ENCODE measurements around the gene CEBPG.

Gene CEBPG

DNA sequence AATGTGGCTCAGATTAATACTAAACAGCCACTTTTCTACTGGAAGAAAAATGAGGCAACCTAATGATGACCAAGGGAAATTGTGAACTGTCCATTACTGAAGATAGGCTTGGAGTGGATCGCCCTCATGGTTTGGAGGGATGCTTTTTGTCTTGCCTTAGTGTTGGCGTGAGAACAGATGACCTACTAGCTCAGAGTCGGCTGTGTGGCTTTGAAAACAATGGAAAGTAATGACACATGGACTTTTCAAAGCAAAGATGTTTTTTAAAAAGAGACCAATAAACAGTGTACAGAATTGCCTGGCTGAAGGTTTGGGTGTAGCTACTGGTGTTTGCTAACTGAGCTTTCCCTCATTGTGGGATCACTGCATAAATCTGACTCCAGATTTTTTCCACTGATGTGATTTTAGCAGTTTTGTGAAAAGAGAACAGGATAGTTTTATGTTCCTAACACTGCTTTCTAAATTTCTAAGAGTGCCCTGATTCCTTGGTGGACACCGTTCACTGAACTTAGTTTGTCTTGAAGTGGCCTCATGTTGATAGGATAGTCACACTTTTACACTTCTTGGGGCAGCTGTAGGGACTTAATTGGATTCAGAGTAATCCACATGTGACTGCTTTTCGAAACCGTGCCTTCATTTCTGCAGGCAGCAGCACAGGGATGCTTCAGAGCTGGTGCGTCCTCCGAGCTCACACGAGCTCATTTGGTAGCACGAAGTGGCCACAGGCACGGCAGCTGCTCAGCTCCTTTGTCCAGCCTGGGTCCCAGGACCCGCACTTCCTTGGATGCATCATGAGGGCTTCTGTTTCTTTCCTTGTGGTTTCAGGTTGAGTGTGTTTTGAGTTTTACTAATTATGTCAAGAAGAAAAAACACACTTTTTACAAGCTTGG lies 4.3 kb downstream of the CEBPG start:
- Histone ChIP-seq H3K9ac (ENCODE audit: low read length in 5 of 5) (no peak overlapping the region), H3K36me3 (ENCODE audit: control insufficient read depth in 5 of 5, insufficient read depth in 5 of 5, low read length in 5 of 5) (peaks cover 0 to 16% (median 12%) of the 10 kb centered on the region in 5 donors), H3K4me1 (ENCODE audit: control insufficient read depth in 5 of 5, insufficient read depth in 5 of 5, low read length in 5 of 5) (peaks cover 3 to 70% (median 58%) of the 10 kb centered on the region in 5 donors), H3K27ac (ENCODE audit: low read depth, low read length) (peak overlapping the region; percentile 83), H3K4me3 (ENCODE audit: low read depth in 1 of 5, low read length in 5 of 5) (no peak overlapping the region), H3K9me3 (ENCODE audit: control insufficient read depth in 5 of 5, low read length in 5 of 5) (no peaks in the 10 kb centered on the region), H3K27me3 (ENCODE audit: control insufficient read depth in 5 of 5, insufficient read depth in 4 of 5, low read length in 5 of 5) (no peaks in the 10 kb centered on the region)

DNA sequence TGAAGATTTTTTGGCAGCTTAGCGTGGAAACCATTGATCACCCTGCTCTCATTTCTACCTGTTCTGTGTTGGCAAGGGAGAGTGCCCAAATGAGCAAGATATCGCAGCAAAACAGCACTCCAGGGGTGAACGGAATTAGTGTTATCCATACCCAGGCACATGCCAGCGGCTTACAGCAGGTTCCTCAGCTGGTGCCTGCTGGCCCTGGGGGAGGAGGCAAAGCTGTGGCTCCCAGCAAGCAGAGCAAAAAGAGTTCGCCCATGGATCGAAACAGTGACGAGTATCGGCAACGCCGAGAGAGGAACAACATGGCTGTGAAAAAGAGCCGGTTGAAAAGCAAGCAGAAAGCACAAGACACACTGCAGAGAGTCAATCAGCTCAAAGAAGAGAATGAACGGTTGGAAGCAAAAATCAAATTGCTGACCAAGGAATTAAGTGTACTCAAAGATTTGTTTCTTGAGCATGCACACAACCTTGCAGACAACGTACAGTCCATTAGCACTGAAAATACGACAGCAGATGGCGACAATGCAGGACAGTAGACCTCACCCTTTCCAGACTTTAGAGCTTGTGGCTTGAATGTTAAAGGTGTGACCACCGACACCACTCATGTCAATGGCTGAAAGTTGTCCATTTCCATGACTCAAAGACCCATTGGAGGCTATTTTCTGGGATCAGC lies 5.8 kb downstream of the CEBPG start:
- Histone ChIP-seq H3K9ac (ENCODE audit: low read length in 5 of 5) (no peak overlapping the region), H3K36me3 (ENCODE audit: control insufficient read depth in 5 of 5, insufficient read depth in 5 of 5, low read length in 5 of 5) (peaks cover 0 to 22% (median 19%) of the 10 kb centered on the region in 5 donors), H3K4me1 (ENCODE audit: control insufficient read depth in 5 of 5, insufficient read depth in 5 of 5, low read length in 5 of 5) (peaks cover 3 to 70% (median 53%) of the 10 kb centered on the region in 5 donors), H3K9me3 (ENCODE audit: control insufficient read depth in 5 of 5, low read length in 5 of 5) (no peaks in the 10 kb centered on the region), H3K27ac (ENCODE audit: low read depth, low read length) (no peak overlapping the region), H3K4me3 (ENCODE audit: low read depth in 1 of 5, low read length in 5 of 5) (no peak overlapping the region), H3K27me3 (ENCODE audit: control insufficient read depth in 5 of 5, insufficient read depth in 4 of 5, low read length in 5 of 5) (no peaks in the 10 kb centered on the region)

DNA sequence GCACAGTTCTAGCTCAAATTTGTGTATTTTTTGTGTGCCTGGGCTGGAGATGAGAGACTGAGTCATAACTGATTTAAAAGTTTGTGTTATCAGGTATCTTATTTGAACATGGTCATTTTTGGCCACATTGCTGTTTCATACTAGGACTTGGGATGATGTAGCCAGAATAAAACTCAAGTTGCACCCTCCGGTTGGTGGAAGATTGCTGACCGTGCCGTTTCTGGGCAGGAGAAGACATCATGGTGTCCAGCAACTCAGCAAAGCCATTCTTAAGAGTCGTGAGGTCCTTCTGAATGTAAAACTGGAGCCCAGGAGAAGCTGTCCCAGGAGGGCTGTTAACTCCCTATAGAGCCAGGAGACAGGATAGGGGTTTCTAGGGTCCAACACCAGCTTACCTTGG lies 7.6 kb downstream of the CEBPG start:
- H3K4me1 ChIP-seq (ENCODE audit: control insufficient read depth in 5 of 5, insufficient read depth in 5 of 5, low read length in 5 of 5), result peaks cover 3 to 58% (median 35%) of the 10 kb centered on the region in 5 donors
- no peak overlapping the region for H3K4me3 ChIP-seq (ENCODE audit: low read depth in 1 of 5, low read length in 5 of 5)
- no peak overlapping the region for H3K9ac ChIP-seq (ENCODE audit: low read length in 5 of 5)
- H3K27ac ChIP-seq (ENCODE audit: low read depth, low read length), result peak overlapping the region; percentile 1
- peaks cover 0 to 25% (median 20%) of the 10 kb centered on the region in 5 donors for H3K36me3 ChIP-seq (ENCODE audit: control insufficient read depth in 5 of 5, insufficient read depth in 5 of 5, low read length in 5 of 5)
- H3K9me3 ChIP-seq (ENCODE audit: control insufficient read depth in 5 of 5, low read length in 5 of 5), result no peaks in the 10 kb centered on the region
- no peaks in the 10 kb centered on the region for H3K27me3 ChIP-seq (ENCODE audit: control insufficient read depth in 5 of 5, insufficient read depth in 4 of 5, low read length in 5 of 5)

DNA sequence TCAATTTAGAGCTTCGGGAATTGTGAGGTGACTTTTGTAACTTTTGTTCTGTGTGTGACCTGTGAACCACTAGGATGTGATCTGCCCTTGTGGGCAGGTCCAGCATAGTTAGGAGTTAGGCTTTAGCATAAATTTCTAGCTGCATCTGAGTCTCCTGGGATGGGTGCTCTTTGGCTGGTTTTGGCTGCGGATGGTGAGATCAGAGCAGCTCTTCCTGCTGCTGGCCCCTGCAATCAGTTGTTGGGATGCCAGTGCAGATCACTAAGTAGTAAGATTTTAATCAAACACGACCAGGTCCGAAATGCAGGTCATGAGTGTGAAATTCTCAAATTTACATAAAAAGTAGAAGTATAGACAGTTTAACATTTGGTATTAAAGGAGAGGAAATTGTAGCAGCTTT lies 8.5 kb downstream of the CEBPG start:
- Histone ChIP-seq H3K4me1 (ENCODE audit: control insufficient read depth in 5 of 5, insufficient read depth in 5 of 5, low read length in 5 of 5) (peaks cover 1 to 54% (median 35%) of the 10 kb centered on the region in 5 donors), H3K27me3 (ENCODE audit: control insufficient read depth in 5 of 5, insufficient read depth in 4 of 5, low read length in 5 of 5) (no peaks in the 10 kb centered on the region), H3K4me3 (ENCODE audit: low read depth in 1 of 5, low read length in 5 of 5) (no peak overlapping the region), H3K9me3 (ENCODE audit: control insufficient read depth in 5 of 5, low read length in 5 of 5) (no peaks in the 10 kb centered on the region), H3K27ac (ENCODE audit: low read depth, low read length) (no peak overlapping the region), H3K36me3 (ENCODE audit: control insufficient read depth in 5 of 5, insufficient read depth in 5 of 5, low read length in 5 of 5) (peaks cover 0 to 34% (median 29%) of the 10 kb centered on the region in 5 donors), H3K9ac (ENCODE audit: low read length in 5 of 5) (no peak overlapping the region)

DNA sequence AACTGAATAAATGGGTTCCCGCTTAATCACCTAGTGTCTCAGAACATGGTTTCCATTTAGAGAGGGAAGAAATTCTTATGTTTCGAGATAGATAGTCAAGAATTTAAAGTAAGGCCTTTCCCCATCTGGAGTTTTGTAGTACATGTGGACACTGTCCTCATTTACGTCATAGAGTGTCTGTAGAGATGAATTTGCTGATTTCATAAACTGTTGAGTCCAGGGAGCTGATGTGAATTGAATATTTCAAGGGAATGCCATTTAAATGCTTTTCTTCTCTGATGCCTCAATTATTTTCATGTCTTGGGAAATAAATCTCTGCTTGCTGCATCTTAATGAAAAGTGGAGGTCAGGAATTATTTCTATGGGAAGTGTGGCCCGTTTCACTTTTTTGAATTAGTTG lies 9.5 kb downstream of the CEBPG start:
- Histone ChIP-seq H3K27ac (ENCODE audit: low read depth, low read length) (no peak overlapping the region), H3K36me3 (ENCODE audit: control insufficient read depth in 5 of 5, insufficient read depth in 5 of 5, low read length in 5 of 5) (peaks cover 0 to 44% (median 35%) of the 10 kb centered on the region in 5 donors), H3K9ac (ENCODE audit: low read length in 5 of 5) (peak overlapping the region in 1 of 5 donors; percentile 38), H3K4me3 (ENCODE audit: low read depth in 1 of 5, low read length in 5 of 5) (no peak overlapping the region), H3K4me1 (ENCODE audit: control insufficient read depth in 5 of 5, insufficient read depth in 5 of 5, low read length in 5 of 5) (peaks cover 2 to 52% (median 35%) of the 10 kb centered on the region in 5 donors), H3K9me3 (ENCODE audit: control insufficient read depth in 5 of 5, low read length in 5 of 5) (no peaks in the 10 kb centered on the region), H3K27me3 (ENCODE audit: control insufficient read depth in 5 of 5, insufficient read depth in 4 of 5, low read length in 5 of 5) (no peaks in the 10 kb centered on the region)

DNA sequence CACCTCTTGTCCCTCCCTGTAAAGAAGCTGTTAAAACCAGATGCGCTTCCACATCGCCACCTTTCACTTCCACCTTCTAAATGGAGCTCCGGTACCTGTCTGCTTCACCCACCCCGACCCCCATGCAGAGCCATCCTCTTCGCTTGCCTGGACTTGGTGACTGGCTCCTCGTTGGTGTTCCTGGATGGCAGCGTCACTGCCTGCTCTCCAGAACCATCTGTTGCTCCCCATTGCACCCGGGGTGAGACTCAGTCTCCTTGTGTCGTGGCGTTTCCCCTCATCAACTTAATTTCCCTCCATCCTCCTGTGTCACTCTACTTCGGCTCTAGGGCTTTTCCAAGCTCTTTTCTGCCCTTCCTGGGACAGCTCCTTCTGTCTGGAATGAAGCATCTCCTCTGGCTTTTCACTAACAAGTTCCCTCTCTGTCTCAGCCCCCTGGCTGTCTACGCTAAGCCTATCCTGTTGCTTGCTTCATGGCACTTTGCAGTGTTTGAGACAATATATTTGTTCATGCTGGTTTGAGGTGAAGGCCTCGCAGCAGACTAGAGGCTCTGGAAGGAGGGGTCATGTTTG lies 10.3 kb downstream of the CEBPG start:
- Histone ChIP-seq H3K36me3 (ENCODE audit: control insufficient read depth in 5 of 5, insufficient read depth in 5 of 5, low read length in 5 of 5) (peaks cover 0 to 48% (median 35%) of the 10 kb centered on the region in 5 donors), H3K4me3 (ENCODE audit: low read depth in 1 of 5, low read length in 5 of 5) (no peak overlapping the region), H3K4me1 (ENCODE audit: control insufficient read depth in 5 of 5, insufficient read depth in 5 of 5, low read length in 5 of 5) (peaks cover 8 to 52% (median 35%) of the 10 kb centered on the region in 5 donors)

DNA sequence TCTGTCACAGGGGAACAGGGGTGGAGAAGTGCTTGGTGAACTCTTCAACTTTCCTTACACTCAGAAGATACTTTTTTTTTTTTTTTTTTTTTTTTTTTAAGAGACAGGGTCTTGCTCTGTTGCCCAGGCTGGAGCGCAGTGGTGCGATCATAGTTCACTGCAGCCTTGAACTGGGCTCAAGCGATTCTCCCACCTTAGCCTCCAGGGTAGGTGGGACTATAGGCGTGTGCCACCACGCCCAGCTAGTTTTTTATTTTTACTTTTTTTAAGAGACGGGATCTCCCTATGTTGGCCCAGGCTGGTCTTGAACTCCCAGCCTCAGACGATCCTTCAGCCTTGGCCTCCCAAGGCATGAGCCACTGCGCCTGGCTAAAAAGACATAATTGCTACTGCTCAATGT lies 11.5 kb downstream of the CEBPG start:
- no peak overlapping the region for H3K9ac ChIP-seq (ENCODE audit: low read length in 5 of 5)
- H3K27me3 ChIP-seq (ENCODE audit: control insufficient read depth in 5 of 5, insufficient read depth in 4 of 5, low read length in 5 of 5), result no peaks in the 10 kb centered on the region
- peaks cover 0 to 39% (median 24%) of the 10 kb centered on the region in 5 donors for H3K36me3 ChIP-seq (ENCODE audit: control insufficient read depth in 5 of 5, insufficient read depth in 5 of 5, low read length in 5 of 5)
- no peak overlapping the region for H3K4me3 ChIP-seq (ENCODE audit: low read depth in 1 of 5, low read length in 5 of 5)
- H3K4me1 ChIP-seq (ENCODE audit: control insufficient read depth in 5 of 5, insufficient read depth in 5 of 5, low read length in 5 of 5), result peaks cover 8 to 59% (median 46%) of the 10 kb centered on the region in 5 donors
- no peaks in the 10 kb centered on the region for H3K9me3 ChIP-seq (ENCODE audit: control insufficient read depth in 5 of 5, low read length in 5 of 5)
- no peak overlapping the region for H3K27ac ChIP-seq (ENCODE audit: low read depth, low read length)

More for the DNA sequence above, 10.3 kb downstream of the CEBPG start:
- H3K9me3 ChIP-seq (ENCODE audit: control insufficient read depth in 5 of 5, low read length in 5 of 5), result no peaks in the 10 kb centered on the region
- no peak overlapping the region for H3K27ac ChIP-seq (ENCODE audit: low read depth, low read length)
- H3K27me3 ChIP-seq (ENCODE audit: control insufficient read depth in 5 of 5, insufficient read depth in 4 of 5, low read length in 5 of 5), result no peaks in the 10 kb centered on the region
- no peak overlapping the region for H3K9ac ChIP-seq (ENCODE audit: low read length in 5 of 5)

DNA sequence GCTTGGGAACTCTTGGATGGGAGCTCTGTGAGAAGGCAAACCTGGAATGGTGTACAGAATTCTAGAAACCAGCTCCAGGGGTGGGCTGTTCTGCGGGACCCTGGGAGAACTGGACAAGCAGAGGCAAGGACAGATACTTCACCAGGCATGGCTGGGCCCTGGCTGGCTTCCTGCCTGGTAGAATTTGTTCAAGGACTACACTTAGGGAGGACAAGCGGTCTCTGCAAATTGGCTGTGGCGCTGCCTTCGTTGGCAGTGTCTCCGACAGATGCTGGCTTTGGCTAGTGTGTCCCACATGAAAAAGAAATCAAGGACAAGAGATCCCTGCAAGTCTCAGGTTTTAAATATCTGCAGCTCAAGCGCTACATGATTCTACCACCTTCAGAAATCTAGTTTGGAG lies 12.4 kb downstream of the CEBPG start:
- Histone ChIP-seq H3K27ac (ENCODE audit: low read depth, low read length) (no peak overlapping the region), H3K9ac (ENCODE audit: low read length in 5 of 5) (peak overlapping the region in 1 of 5 donors; percentile 6), H3K27me3 (ENCODE audit: control insufficient read depth in 5 of 5, insufficient read depth in 4 of 5, low read length in 5 of 5) (no peaks in the 10 kb centered on the region), H3K4me3 (ENCODE audit: low read depth in 1 of 5, low read length in 5 of 5) (no peak overlapping the region), H3K36me3 (ENCODE audit: control insufficient read depth in 5 of 5, insufficient read depth in 5 of 5, low read length in 5 of 5) (peaks cover 0 to 40% (median 24%) of the 10 kb centered on the region in 5 donors), H3K4me1 (ENCODE audit: control insufficient read depth in 5 of 5, insufficient read depth in 5 of 5, low read length in 5 of 5) (peaks cover 12 to 67% (median 56%) of the 10 kb centered on the region in 5 donors), H3K9me3 (ENCODE audit: control insufficient read depth in 5 of 5, low read length in 5 of 5) (no peaks in the 10 kb centered on the region)

DNA sequence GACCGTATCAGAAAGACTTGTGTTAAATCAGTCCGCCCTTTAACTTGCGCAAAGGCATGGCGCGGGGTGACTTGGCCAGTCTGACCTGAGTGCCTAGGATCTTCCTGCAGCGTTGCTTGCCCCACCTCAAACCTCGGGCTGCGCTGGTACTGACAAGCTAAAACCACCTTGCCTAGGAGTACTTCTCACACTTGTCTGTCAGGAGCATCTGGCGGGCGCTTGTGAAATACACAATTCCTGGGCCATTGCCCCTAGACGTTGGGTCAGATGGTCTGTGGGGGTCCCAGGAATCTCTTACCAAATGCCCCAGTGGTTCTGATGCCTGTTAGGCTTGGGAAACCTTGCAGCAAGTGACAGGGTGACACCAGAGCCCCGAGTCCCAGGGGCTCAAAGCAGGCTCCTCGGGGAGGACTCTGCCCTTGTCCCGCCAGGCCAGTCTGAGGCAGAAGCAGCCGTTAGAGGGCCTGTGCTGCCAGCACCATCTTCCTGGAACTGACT lies 12.9 kb downstream of the CEBPG start:
- peaks cover 14 to 70% (median 60%) of the 10 kb centered on the region in 5 donors for H3K4me1 ChIP-seq (ENCODE audit: control insufficient read depth in 5 of 5, insufficient read depth in 5 of 5, low read length in 5 of 5)
- no peak overlapping the region for H3K4me3 ChIP-seq (ENCODE audit: low read depth in 1 of 5, low read length in 5 of 5)
- H3K27me3 ChIP-seq (ENCODE audit: control insufficient read depth in 5 of 5, insufficient read depth in 4 of 5, low read length in 5 of 5), result no peaks in the 10 kb centered on the region
- H3K9ac ChIP-seq (ENCODE audit: low read length in 5 of 5), result peak overlapping the region in 1 of 5 donors; percentile 6
- H3K27ac ChIP-seq (ENCODE audit: low read depth, low read length), result no peak overlapping the region
- H3K9me3 ChIP-seq (ENCODE audit: control insufficient read depth in 5 of 5, low read length in 5 of 5), result no peaks in the 10 kb centered on the region
- peaks cover 0 to 40% (median 22%) of the 10 kb centered on the region in 5 donors for H3K36me3 ChIP-seq (ENCODE audit: control insufficient read depth in 5 of 5, insufficient read depth in 5 of 5, low read length in 5 of 5)

Measured in subcutaneous abdominal adipose tissue (tissue), 5 donors.